ENCODE results near the gene SLC39A11.

GRCh38 chr17:73126716-73127473 is 34.4 kb upstream of the SLC39A11 start:
- TF ChIP-seq CTCF (IDR thresholded peaks at IDR 0.05) (peak in 1 of 6 experiments; percentile 7), POLR2A (IDR thresholded peaks at IDR 0.05) (no peak)

Measured in thyroid gland (tissue), 4 donors.